Muscle layer of duodenum (tissue), 2 donors: Measurements from ENCODE around the gene CDKN2B-AS1.

ENCODE experiments used
- H3K27ac ChIP-seq: one replicate; pipeline ENCODE4 v1.7.0; 2013; ENCODE audit warnings: mild to moderate bottlenecking, low read length
- H3K27me3 ChIP-seq: one replicate; pipeline ENCODE4 v1.7.0; 2013; ENCODE audit warnings: low read depth, mild to moderate bottlenecking, control low read depth, low read length
- H3K36me3 ChIP-seq, 2 donors: one replicate each; pipeline ENCODE4 v1.7.0; 2013; ENCODE audit warnings: low read length in 2 of 2, control low read depth in 1 of 2, mild to moderate bottlenecking in 1 of 2; ENCODE audit not compliant: insufficient read depth in 2 of 2, control insufficient read depth in 1 of 2
- H3K4me1 ChIP-seq, 2 donors: one replicate each; pipeline ENCODE4 v1.7.0; 2013; ENCODE audit warnings: low read length in 2 of 2, mild to moderate bottlenecking in 2 of 2, control low read depth in 1 of 2, moderate library complexity in 1 of 2; ENCODE audit not compliant: insufficient read depth in 2 of 2, control insufficient read depth in 1 of 2
- H3K4me3 ChIP-seq, 2 donors: one replicate each; pipeline ENCODE4 v1.7.0; 2013; ENCODE audit warnings: low read length in 2 of 2, low read depth in 1 of 2, mild to moderate bottlenecking in 1 of 2
- H3K9me3 ChIP-seq, 2 donors: one replicate each; pipeline ENCODE4 v1.7.0; 2013; ENCODE audit warnings: low read length in 2 of 2, control low read depth in 1 of 2, mild to moderate bottlenecking in 1 of 2; ENCODE audit not compliant: control insufficient read depth in 1 of 2
- donor health status: healthy.

CDKN2B-AS1 gene

DNA sequence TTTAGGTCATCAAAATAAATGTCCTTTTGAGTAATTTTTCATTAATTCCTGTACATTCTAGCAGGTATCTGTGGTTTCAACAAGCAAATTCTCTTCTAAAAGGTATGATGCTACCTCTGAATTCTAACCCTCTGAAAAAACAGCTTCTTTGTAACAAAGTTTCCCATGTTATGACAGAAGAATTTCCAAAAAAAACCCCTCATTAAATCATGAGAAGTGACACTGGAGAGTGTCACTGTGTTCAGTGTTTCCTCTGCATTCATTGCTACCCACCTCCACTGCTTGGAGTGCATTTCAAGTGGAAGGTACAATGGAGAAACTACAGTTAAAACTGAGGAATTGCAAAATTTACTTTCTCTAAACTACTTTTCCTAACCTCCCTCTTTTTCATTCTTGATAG, 10.5 kb upstream of the CDKN2B-AS1 start:
- no peaks in the 10 kb centered on the region for H3K4me1 ChIP-seq
- H3K4me3 ChIP-seq: no peak overlapping the region
- H3K36me3 ChIP-seq: no peaks in the 10 kb centered on the region
- no peak overlapping the region for H3K27ac ChIP-seq
- peaks cover 0 to 5% of the 10 kb centered on the region in 2 donors for H3K9me3 ChIP-seq
- peaks cover 22% of the 10 kb centered on the region for H3K27me3 ChIP-seq

DNA sequence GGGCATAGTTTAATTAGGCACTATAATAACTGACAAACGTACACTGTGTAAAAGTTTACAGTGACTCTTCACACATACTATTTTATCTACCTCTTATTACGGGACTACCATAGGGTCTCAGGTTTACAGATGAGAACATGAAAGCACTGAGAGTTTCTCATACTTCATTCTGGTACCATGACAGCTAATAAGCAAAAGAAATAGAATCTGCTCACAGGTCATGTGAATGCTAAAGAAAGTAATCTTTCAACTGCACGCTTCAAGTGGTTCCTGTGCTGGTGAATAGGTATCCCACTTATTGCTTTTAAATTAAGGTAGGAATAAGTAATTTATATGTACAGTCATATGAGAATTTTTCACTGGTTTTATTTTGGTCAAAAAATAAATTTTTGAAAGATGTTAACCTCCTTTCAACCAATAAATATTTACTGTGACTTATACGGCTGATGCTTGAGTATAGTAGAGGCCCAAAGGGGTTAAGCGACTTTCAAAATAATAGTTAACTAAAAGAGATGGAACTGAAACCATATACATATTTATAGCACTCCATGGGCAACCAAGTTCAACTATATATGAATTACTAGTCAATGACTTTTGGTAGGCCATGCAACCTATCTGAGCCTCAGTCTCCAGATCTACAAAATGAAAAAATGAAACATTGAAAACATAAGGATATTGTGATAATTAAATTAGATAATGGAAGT, 8.5 kb upstream of the CDKN2B-AS1 start:
- Histone ChIP-seq H3K9me3 (no peaks in the 10 kb centered on the region), H3K4me3 (no peak overlapping the region), H3K4me1 (no peaks in the 10 kb centered on the region), H3K27ac (no peak overlapping the region), H3K27me3 (peaks cover 29% of the 10 kb centered on the region), H3K36me3 (no peaks in the 10 kb centered on the region)

DNA sequence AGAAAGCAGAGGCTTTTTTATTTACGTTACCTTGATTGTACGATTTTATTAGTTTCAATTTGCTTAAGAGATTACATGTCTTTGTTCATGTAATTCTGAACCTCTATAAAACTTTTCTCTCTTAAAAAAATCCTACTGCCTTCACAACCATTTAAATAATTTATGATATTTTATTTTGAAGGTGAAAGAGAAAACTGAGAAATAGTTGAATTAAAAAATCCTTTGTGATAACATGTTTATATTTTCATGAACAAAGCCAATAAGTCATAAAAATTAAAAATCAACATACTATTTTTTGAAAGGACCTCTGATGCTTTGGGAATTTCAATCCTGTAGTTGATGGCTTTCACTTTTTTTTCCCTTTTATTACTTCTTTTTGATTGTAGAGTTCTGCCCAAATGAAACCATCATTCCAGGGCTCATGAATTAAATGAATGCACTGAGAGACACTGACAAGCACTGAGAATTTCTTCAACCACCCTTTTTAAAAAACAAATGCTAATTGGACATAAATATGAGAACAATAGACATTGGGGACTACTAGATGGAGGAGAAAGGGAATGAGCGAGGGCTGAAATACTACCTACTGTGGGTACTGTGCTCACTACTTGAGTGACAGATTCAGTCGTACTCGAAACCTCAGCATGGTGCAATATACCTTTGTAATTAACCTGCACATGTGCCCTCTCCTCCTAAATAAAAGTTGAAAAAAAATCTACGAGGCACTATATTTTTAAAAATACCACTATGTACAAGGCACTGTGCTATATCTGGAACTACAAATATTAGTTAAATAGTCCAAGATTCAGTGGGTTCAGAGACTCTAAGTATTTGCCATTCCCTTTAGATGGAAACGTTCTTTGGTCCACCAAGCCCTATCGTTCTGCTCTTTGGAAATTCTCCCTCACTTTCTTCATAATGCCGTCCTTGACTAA, 6.3 kb upstream of the CDKN2B-AS1 start:
- peaks cover 35% of the 10 kb centered on the region for H3K27me3 ChIP-seq
- H3K9me3 ChIP-seq: no peaks in the 10 kb centered on the region
- no peaks in the 10 kb centered on the region for H3K4me1 ChIP-seq
- H3K27ac ChIP-seq: no peak overlapping the region
- H3K4me3 ChIP-seq: no peak overlapping the region
- H3K36me3 ChIP-seq: no peaks in the 10 kb centered on the region

DNA sequence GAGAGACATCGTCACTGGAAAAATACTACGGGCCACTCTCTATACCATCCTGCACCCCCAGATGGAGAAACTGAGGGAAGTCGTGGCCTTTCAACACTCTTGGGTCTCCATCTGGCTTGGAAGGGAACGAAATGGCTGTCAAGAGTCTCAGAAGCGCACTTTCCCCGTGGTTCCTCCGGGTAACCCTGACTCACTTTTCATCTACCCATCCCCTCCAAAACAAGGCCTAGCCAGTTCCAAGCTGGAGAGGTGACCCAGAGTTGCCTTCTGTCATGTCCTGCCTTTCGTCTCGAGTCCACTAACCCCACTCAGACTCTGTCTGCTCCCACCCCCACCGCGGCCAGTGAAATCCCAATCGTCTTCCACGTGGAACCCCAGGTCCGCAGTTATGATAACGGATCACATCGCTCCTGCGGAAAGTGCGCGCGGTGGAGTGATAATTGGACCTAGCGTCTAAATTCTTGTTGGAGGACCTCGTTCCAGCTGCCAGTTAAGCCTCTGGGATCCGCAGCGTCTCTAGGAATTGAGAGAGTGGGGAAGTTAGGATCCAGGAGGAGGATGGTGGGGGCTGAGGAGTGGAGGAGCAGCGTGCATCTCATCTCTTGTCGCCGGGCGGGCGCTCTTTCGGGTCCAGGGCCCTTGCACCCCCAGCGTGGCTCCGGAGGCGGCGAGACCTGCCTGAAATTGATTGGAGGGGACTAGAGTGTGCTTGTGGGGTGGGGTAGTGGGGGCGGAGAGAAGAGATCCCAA, 5.0 kb upstream of the CDKN2B-AS1 start:
- H3K9me3 ChIP-seq: no peaks in the 10 kb centered on the region
- peaks cover 34% of the 10 kb centered on the region for H3K27me3 ChIP-seq
- no peaks in the 10 kb centered on the region for H3K36me3 ChIP-seq
- no peak overlapping the region for H3K27ac ChIP-seq
- H3K4me1 ChIP-seq: peaks cover 0 to 7% of the 10 kb centered on the region in 2 donors
- no peak overlapping the region for H3K4me3 ChIP-seq

DNA sequence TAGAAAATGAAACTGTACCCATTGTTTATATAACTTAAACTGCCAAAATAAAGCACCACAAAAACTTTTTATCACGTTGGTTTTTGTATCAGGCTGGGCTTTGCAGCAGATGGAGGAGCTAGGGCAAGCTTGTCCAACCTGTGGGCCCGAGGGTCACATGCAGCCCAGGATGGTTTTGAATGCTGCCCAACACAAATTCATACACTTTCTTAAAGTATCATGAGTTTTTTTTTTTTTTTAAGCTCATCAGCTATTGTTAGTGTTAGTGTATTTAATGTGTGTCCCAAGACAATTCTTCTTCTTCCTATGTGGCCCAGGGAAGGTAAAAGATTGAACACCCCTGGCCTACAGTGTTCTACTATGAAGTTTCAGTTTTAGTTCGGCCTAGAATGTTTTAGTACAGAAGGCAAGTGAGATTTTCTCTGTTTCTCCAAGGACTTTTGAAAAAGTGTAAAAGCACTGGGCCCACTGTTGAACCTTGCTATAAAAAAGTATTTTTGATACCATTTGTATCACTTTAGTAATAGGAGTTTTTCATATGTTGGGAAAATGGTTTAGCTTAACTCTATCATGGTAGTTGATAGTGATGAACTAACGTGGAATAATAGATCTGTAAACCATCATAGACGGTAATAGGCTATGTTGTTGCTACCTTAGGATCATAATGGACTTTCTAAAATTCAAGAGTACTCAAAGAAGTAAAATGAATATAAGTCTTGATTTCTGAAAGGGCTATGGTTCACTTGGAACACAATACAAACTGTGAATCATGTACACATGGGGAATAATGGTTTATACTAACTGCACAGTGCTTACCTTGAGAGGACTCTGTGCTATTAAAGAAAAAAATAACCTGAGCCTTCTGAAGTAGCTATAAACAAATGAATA, 3.3 kb upstream of the CDKN2B-AS1 start:
- Histone ChIP-seq H3K27ac (no peak overlapping the region), H3K27me3 (peaks cover 34% of the 10 kb centered on the region), H3K4me1 (peaks cover 0 to 13% of the 10 kb centered on the region in 2 donors)

DNA sequence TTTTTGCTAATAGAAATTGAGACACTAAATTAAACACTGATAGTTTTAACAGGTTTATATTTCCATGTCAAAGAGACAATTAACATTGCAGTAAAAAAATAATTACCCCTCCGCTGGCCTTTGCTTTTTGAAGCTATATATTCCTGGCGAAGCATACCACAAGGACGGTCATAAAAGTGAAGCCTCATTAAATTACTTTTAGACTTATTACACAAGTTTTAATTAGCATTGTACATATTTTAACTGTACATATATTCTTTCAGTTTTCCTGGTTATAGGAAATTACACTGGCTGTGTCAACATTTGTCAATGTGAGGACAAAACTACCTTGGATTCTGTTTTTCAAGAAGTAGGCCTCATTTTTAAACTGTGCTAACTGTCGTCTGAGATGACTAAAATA, 1.6 kb upstream of the CDKN2B-AS1 start:
- no peaks in the 10 kb centered on the region for H3K9me3 ChIP-seq
- H3K36me3 ChIP-seq: peaks cover 0 to 3% of the 10 kb centered on the region in 2 donors
- H3K4me3 ChIP-seq: no peak overlapping the region
- H3K27ac ChIP-seq: no peak overlapping the region
- H3K4me1 ChIP-seq: peaks cover 0 to 13% of the 10 kb centered on the region in 2 donors
- peaks cover 34% of the 10 kb centered on the region for H3K27me3 ChIP-seq

More for the DNA sequence above, 3.3 kb upstream of the CDKN2B-AS1 start:
- peaks cover 0 to 3% of the 10 kb centered on the region in 2 donors for H3K36me3 ChIP-seq
- H3K9me3 ChIP-seq: no peaks in the 10 kb centered on the region
- H3K4me3 ChIP-seq: no peak overlapping the region

DNA sequence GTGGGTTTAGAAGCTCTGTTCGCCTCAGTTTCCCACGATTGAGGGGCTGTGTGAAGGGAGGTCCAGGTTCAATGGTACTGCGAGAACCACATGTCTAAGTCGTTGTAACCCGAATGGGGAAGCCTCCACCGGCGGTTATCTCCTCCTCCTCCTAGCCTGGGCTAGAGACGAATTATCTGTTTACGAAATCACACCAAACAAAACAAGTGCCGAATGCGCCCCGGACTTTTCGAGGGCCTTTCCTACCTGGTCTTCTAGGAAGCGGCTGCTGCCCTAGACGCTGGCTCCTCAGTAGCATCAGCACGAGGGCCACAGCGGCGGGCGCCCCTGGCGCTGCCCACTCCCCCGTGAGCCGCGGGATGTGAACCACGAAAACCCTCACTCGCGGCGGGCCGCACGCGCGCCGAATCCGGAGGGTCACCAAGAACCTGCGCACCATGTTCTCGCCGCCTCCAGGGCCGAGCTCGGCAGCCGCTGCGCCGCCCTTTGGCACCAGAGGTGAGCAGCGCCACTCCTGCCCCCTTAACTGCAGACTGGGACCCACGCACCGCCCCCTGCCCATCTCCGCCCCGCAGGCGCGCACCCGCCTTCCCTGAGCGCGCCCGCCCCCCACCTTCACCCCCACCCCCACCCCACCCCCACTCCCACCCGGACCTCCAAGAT, 567 bp upstream of the CDKN2B-AS1 start, which contains the start of gene CDKN2A:
CDKN2A (minus strand) TSS at position 500 of the 663 bp plus-strand sequence.
- Histone ChIP-seq H3K27ac (peak within 1 kb of the TSS; percentile 72), H3K4me3 (peak within 1 kb of the TSS; percentile 90 to 93), H3K9me3 (no peaks in the 10 kb centered on the region), H3K36me3 (peaks cover 0 to 3% of the 10 kb centered on the region in 2 donors), H3K27me3 (peaks cover 26% of the 10 kb centered on the region), H3K4me1 (peaks cover 0 to 13% of the 10 kb centered on the region in 2 donors)

DNA sequence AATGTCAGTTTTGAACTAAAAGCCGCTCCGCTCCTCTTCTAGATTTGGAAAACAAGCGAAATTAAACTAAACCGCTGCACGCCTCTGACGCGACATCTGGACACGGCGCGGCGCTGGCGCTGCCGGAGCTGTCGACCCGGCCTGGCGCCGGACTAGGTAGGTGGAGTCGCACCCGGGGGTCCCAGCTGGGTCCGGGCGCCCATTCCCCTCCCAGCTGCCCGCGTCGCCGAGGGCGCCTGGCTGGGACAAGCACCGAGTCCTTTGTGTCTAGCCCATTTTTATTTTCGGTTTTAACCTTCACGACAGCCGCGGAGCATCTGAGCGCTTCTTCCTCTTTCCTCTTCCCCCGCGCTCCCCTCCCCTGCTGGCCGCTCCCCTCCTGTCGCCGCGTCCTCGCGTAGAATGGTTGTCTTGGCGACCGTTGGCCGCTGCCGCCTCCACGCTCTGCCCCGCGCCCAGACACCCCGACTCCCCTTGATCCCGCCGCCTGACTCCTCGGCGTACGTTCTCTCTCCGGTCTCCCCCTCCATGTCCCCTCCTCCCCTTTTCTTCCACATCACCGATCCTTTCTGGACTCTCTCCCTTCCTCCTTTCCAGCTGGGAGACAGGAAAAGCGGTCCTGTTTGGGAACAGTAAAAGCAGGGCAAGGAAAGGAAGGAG, 545 bp downstream of the CDKN2B-AS1 start:
- peak overlapping the region; percentile 90 to 93 for H3K4me3 ChIP-seq
- H3K4me1 ChIP-seq: peaks cover 0 to 13% of the 10 kb centered on the region in 2 donors
- H3K36me3 ChIP-seq: peaks cover 0 to 3% of the 10 kb centered on the region in 2 donors
- peak overlapping the region; percentile 72 for H3K27ac ChIP-seq
- H3K27me3 ChIP-seq: peaks cover 14% of the 10 kb centered on the region
- H3K9me3 ChIP-seq: no peaks in the 10 kb centered on the region

DNA sequence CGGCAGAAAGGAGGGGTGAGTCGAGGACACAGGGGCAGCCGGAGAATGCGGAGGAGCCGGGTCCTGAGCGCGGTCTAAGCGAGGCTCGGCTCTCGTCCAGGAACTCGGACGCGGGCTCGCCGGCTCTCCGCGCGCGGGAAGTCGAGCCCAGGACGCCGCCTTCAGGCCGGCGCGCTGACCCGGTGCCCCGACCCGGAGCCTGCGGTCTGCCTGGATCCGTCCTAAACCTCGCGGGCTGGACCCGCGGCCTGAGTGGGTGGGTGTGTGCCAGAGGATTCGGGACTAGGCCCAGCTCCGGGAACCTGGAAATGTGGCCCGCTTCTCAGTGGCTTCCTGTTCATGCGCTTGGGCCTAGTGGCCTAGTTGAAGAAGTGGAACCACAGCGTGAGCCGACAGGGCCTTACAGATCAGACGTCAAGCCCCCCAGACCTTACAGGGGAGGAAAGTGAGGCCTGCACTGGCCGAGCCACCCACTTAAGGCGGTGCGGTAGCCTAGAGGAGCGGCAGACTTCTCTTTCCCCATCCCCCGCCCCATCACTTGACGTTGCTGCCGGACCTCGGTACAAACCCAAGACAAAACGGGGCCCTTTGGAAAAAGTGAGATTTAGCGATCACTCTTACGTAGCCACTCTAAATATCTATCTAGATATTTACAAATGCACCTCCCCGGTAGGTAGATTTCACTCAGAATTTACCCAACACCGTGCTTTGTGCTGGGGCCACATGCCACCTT, 1.2 kb downstream of the CDKN2B-AS1 start:
- H3K27me3 ChIP-seq: peaks cover 12% of the 10 kb centered on the region
- H3K27ac ChIP-seq: peak overlapping the region; percentile 72
- no peaks in the 10 kb centered on the region for H3K9me3 ChIP-seq
- peaks cover 0 to 3% of the 10 kb centered on the region in 2 donors for H3K36me3 ChIP-seq
- H3K4me3 ChIP-seq: peak overlapping the region; percentile 90 to 93
- peaks cover 0 to 13% of the 10 kb centered on the region in 2 donors for H3K4me1 ChIP-seq
